ENCODE data around the gene PAPLN. TPM values are rescaled to one million over a fixed set of nuclear protein-coding genes. Genes with fewer than 3 reads are reported as not detected.

Gene PAPLN
- total RNA-seq, 4 donors from 2014 or later: 13.4 to 47.7 (median 28.2) TPM

DNA sequence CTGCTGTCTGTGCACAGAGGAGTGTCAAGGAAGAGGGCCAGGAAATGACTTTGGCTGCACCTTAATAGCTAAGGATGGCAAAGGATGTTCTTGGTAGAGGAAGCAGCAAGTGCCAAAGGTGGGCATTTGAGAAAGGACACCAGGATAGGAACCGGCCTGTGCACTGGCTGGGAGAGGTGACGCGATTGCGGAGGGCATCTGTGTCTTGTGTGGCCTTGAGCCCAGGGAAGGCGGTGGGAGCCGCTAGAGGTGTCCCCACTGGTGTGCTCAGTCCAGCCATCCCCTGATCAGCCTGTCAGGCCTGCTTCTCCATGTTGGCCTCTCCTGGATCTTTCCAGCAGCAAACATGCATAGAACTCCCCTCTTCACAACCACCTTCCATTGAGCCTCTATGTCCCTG lies 30.2 kb downstream of the PAPLN start:
- TF ChIP-seq POLR2AphosphoS5 (IDR thresholded peaks at IDR 0.05): no peak
- TF ChIP-seq EP300 (IDR thresholded peaks at IDR 0.05): no peak
- no peak for TF ChIP-seq POLR2A (IDR thresholded peaks at IDR 0.05)
- TF ChIP-seq CTCF (IDR thresholded peaks at IDR 0.05): no peak
- Histone ChIP-seq H3K9me3 (no peaks in the 10 kb centered on the region), H3K36me3 (peaks cover 0 to 64% of the 10 kb centered on the region in 2 donors), H3K4me3 (no peak overlapping the region), H3K27ac (no peak overlapping the region), H3K4me1 (peaks cover 0 to 24% (median 6%) of the 10 kb centered on the region in 3 donors), H3K27me3 (no peaks in the 10 kb centered on the region)
- ATAC-seq: no peak
- 90% methylated on average over 6 of the region's 6 CpGs; no CpG with 5 or more reads in 1 of the 2 donors for WGBS, 2 donors (ENCODE audit: low coverage in 1 of 2)

DNA sequence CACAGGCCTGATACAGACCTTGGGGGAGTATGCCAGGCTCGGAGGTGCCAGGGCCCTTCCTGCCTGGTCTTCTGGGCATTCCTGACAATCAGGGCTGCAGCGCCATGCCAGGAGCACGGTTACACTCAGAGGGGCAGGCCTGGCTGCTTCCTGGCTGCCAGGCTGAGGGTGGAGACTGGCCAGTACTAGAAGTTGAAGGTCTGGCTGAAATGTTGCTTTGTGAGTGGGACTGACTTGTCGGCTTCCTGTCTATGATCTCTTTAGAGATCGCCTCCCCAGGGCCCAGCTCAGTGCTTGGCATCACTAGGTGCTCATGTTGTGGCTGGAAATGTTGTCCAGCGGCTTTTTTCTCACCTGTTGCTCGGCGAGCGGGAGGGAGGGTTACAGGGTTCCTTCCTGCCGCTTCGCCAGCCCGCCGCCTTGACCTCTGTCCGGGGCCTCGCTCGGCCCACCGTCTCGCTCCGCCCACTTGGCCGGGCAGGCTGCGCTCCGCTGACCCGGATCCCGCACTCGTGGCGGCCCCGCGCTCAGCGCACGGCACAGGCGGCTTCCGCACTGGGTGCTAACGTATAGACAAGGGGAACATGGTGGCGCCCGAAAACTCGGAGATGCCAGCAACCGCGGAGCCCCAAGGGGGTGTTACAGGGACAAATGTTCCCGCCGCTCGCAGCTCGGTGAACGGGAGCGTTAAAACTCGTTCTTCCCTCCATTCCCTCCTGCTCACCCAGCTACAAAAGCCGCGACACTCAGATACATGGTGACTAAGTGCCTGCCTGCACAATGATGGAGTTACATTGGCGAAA lies 32.6 kb downstream of the PAPLN start:
- Histone ChIP-seq H3K27ac (peak overlapping the region in 3 of 4 donors; percentile 25 to 64 (median 64)), H3K27me3 (no peaks in the 10 kb centered on the region), H3K4me1 (peaks cover 0 to 29% (median 6%) of the 10 kb centered on the region in 3 donors), H3K9me3 (no peaks in the 10 kb centered on the region), H3K4me3 (peak overlapping the region; percentile 0 to 49), H3K36me3 (peaks cover 0 to 64% of the 10 kb centered on the region in 2 donors)
- 63% methylated on average over 13 of the region's 48 CpGs; no CpG with 5 or more reads in 1 of the 2 donors for WGBS, 2 donors (ENCODE audit: low coverage in 1 of 2)
- peak; percentile 57 for ATAC-seq
- TF ChIP-seq EP300 (IDR thresholded peaks at IDR 0.05): no peak
- TF ChIP-seq POLR2A (IDR thresholded peaks at IDR 0.05): no peak
- TF ChIP-seq POLR2AphosphoS5 (IDR thresholded peaks at IDR 0.05): no peak
- no peak for TF ChIP-seq CTCF (IDR thresholded peaks at IDR 0.05)

GRCh38 chr14:73272393-73272792 lies 35.1 kb downstream of the PAPLN start:
- H3K27me3 ChIP-seq: no peaks in the 10 kb centered on the region
- peaks cover 0 to 65% of the 10 kb centered on the region in 2 donors for H3K36me3 ChIP-seq
- H3K9me3 ChIP-seq: no peaks in the 10 kb centered on the region
- H3K4me1 ChIP-seq: peaks cover 0 to 29% (median 6%) of the 10 kb centered on the region in 3 donors
- WGBS, 2 donors (ENCODE audit: low coverage in 1 of 2): 33 to 65% methylated on average over 1 to 4 of the region's 6 CpGs
- H3K4me3 ChIP-seq: no peak overlapping the region
- TF ChIP-seq CTCF (IDR thresholded peaks at IDR 0.05): no peak
- TF ChIP-seq POLR2A (IDR thresholded peaks at IDR 0.05): no peak
- no peak for TF ChIP-seq EP300 (IDR thresholded peaks at IDR 0.05)
- TF ChIP-seq POLR2AphosphoS5 (IDR thresholded peaks at IDR 0.05): no peak
- no peak for ATAC-seq
- H3K27ac ChIP-seq: peak overlapping the region in 3 of 4 donors; percentile 1 to 18 (median 6)

GRCh38 chr14:73273799-73274198 lies 36.5 kb downstream of the PAPLN start:
- TF ChIP-seq POLR2A (IDR thresholded peaks at IDR 0.05): no peak
- no peak for TF ChIP-seq CTCF (IDR thresholded peaks at IDR 0.05)
- TF ChIP-seq POLR2AphosphoS5 (IDR thresholded peaks at IDR 0.05): no peak
- no peak for TF ChIP-seq EP300 (IDR thresholded peaks at IDR 0.05)
- 67 to 76% methylated on average over 4 of the region's 4 CpGs for WGBS, 2 donors (ENCODE audit: low coverage in 1 of 2)
- Histone ChIP-seq H3K9me3 (no peaks in the 10 kb centered on the region), H3K4me3 (no peak overlapping the region), H3K4me1 (peaks cover 0 to 29% (median 6%) of the 10 kb centered on the region in 3 donors), H3K27me3 (no peaks in the 10 kb centered on the region), H3K27ac (no peak overlapping the region), H3K36me3 (peaks cover 0 to 64% of the 10 kb centered on the region in 2 donors)
- no peak for ATAC-seq

- TF ChIP-seq POLR2AphosphoS5 (IDR thresholded peaks at IDR 0.05) (no peak), EP300 (IDR thresholded peaks at IDR 0.05) (no peak), POLR2A (IDR thresholded peaks at IDR 0.05) (no peak), CTCF (IDR thresholded peaks at IDR 0.05) (no peak)
- Histone ChIP-seq H3K27ac (no peak overlapping the region), H3K4me3 (no peak overlapping the region), H3K4me1 (peaks cover 0 to 11% (median 0%) of the 10 kb centered on the region in 3 donors), H3K36me3 (peaks cover 0 to 93% of the 10 kb centered on the region in 2 donors), H3K27me3 (no peaks in the 10 kb centered on the region), H3K9me3 (no peaks in the 10 kb centered on the region)
- ATAC-seq: no peak
- 93 to 94% methylated on average over 3 to 7 of the region's 7 CpGs for WGBS, 2 donors (ENCODE audit: low coverage in 1 of 2)
Observed at GRCh38 chr14:73276836-73277235, 39.5 kb downstream of the PAPLN start.
